Hematopoietic multipotent progenitor cell (in vitro differentiated cells): ENCODE measurements around the gene CDC25A. TPM values are rescaled to one million over a fixed set of nuclear protein-coding genes. Genes with fewer than 3 reads are reported as not detected.
A peak's percentile ranks its signal among the peaks of the same experiment; 100 is the strongest.

Experiments
- DNase-seq, 3 donors: peaks; one replicate each; pipeline ENCODE4 v3.0.0-alpha.2; 2011 to 2015; ENCODE audit warnings: low read depth in 2 of 3, low spot score in 2 of 3
- total RNA-seq: library from RNA; depleted of rRNA; stranded (reverse); fragments of >200 nt; gene quantifications from one replicate; pipeline ENCODE4 v1.2.3, GENCODE V29; 2012

Gene CDC25A
- total RNA-seq, 1 donor = 5.9 TPM

DNA sequence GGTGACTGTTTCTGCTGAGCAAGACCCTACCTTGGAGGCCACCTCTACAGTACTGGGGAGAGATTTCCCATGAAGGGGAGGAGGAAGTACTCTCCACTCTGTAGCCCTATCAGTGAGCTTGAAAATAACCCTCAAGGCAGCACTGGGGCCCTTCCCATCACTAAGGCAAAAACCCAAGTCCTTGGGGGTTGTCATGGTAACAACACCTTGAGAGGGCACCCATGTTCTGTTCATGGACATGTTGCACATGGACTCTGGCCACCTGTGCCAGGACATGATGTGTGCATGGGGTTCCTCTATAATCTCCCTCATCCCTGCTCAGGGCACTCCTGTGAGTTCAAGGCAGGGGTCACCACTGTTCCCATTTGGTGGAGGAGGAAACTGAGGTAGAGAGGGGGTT lies 10.9 kb upstream of the CDC25A start:
- DNase-seq = no peak

GRCh38 chr3:48196611-48197010 lies 8.4 kb upstream of the CDC25A start:
- DNase-seq = no peak

GRCh38 chr3:48194446-48195071 lies 6.3 kb upstream of the CDC25A start:
- peak in 2 of 3 donors; percentile 17 to 37 for DNase-seq

DNA sequence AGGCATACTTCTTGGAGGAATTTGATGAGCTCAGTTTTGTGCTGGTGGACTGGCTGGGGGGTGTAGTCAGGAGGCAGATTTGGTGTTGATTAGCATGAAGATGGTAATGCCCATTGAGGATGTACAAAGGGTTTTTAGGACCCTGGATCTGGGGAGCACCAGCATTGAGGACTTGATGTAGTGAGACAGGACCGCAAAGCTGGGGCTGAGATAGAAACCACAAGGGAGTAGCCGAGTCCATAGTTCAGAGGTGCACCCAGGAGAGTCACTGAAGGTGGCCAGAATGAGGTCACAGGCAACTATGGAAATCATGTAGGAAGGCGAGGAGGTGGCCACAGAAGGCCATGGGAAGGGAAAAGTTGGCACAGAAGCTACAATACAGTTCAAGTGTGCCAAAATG lies 2.7 kb upstream of the CDC25A start:
- DNase-seq = no peak

GRCh38 chr3:48189321-48189720 lies 1.1 kb upstream of the CDC25A start:
- no peak for DNase-seq

GRCh38 chr3:48187579-48188265 lies 495 bp downstream of the CDC25A start:
- DNase-seq = peak in 1 of 3 donors; percentile 85

DNA sequence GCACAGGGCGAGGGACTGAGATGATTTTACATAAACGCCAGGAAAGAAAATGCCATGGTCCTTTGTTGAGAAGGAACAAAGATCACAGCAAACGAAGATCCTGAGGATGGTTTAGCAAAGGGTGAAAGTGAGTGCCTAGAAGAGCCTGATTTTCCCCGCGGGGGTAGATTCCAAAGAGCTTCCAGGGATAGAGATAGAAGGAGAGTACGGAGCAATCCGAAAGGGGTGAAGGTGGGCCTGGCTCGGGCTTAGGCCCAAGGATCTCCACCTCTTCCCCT lies 977 bp downstream of the CDC25A start:
- DNase-seq = no peak

- no peak for DNase-seq
Observed at GRCh38 chr3:48186631-48187300, 1.5 kb downstream of the CDC25A start.

GRCh38 chr3:48185129-48185528 lies 3.1 kb downstream of the CDC25A start:
- no peak for DNase-seq

- no peak for DNase-seq
Observed at GRCh38 chr3:48184299-48184698, 3.9 kb downstream of the CDC25A start.

DNA sequence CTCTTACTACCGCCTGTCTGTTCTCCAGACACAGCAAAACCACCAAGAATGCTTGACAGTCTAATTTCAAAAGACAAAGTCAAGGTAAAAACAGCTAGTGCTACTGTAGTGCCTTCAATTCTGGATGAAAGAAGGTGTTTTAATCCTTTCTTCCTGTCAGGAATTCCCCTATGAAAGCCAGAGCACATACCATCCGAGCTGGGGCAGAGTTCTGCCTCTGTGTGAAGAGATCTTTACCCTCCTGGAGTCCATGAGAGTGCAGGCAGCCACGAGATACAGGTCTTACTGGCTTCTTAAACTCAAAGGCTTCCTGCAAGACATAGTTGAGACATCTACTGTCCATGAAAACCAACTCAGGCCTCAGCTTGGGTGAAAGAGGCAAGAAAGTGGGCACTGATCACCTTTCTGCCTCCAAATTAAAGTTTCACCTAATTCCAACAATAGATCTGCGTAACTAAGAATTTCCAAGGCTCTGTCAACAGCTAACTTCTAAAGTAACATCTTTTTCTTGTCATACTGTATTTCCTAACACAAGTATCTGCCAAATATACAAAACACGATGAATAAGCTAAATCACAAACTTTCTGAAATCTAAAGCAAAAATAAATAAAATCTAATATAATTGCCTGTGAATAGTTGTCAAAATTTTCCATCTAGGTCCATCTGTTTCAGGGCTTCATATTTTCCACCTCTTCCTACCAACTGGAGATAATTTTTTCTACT lies 7.5 kb downstream of the CDC25A start:
- no peak for DNase-seq

- DNase-seq = no peak
Observed at GRCh38 chr3:48180021-48180420, 8.2 kb downstream of the CDC25A start.

- no peak for DNase-seq
Observed at GRCh38 chr3:48178072-48178471, 10.1 kb downstream of the CDC25A start.

GRCh38 chr3:48157950-48158376 lies 30.3 kb downstream of the CDC25A start:
- peak in 2 of 3 donors; percentile 62 to 76 for DNase-seq

GRCh38 chr3:48157202-48157840 lies 30.9 kb downstream of the CDC25A start:
- DNase-seq = no peak

DNA sequence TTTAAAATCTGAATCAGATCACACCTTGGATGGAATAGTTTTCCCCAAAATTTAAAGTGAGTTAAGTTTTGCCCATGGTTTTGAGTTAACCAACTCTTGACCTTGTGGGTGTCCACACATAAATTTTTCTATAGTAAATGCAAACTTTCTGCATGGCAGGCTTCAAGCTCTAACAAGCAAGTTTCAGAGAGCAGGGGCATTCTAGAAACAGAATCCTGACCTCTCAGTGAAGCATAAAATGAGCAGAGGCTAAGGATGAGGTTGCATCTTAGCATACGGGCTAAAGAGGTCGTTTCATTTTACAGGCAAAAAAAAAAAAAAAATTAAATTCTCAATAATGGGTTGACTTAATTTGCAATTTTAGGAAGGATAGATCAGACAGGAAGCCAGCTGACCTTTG lies 32.1 kb downstream of the CDC25A start:
- DNase-seq = no peak

DNA sequence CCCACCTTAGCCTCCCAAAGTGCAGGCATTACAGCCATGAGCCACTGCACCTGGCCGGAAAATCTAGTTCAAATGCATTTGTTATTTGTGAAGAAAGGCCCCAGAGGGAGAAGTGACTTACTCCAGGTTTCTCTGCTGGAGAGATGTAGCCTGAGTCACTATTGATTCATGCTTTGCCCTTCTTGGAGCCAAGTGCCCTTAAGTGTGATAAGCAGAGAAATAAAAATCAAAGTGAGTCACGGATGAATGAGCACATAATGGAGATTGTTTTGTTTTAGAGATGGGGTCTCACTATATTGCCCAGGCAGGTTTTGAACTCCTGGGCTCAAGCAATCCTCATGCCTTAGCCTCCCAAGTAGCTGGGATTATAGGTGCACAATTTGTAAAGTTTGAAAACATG lies 33.1 kb downstream of the CDC25A start:
- DNase-seq = no peak

DNA sequence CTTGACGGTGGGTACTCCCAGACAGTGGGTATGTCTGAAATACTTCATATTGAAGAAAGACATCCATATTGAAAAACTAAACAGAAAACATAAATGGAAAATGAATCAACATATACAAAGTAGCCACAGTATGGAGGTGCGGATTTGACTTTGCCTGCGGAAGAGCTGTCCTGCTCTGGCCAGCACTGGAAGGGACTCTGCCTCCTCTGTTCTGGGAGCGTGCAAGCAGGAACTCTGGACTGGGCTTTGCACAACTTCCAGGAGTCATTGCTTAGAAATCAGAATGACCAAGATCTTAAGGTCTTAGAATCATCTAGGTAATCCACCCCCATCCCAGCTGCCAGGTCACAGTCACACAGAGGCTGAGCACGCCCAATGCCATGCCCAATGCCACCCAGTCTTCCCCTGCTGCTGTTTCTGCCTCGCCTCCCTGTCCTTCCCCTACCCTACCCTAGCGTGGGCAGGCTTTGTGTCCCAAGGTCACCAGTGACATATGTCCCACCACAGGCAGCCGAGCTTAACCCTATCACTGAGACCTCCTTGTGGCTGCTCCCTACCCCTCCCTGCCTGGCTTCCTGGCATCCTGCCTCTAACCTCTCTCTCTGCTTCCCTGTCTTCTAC lies 36.3 kb downstream of the CDC25A start:
- no peak for DNase-seq

DNA sequence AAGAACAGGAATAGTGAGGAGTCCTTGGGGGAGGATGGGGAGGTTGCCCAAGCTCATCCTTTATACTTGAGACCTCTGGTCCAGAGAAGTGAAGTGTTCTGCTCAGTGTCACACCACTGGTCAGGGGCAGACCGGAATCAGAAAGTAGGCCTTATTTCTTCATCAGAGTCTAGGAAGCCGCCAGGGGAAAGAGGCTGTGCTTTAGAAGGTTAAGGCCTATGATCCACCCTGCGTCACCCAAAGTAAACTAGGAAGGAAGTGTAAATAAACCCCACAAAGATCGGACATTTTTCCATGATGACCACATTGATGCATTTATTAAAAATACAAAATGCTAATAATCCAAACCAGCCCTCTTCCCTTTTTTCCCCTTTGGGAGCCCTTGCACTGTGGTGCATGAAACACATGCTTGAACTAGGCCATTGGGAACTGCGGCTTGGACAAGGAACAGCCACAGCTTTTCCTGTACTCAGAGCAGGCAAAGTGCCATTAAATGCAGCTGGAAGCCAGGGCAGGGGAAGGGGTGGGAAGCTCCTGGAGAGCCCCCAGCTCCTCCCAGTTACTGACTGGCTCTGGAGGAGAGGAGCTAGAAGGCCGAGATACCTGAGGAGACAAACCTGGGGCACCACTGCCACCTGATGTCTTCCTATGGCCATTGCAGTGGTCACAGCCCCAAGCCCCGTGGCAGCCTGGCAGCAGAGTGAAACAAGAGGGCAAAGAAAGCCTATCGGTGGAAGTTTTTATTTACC lies 37.0 kb downstream of the CDC25A start:
- DNase-seq = peak in 2 of 3 donors; percentile 68 to 86

- no peak for DNase-seq
Observed at GRCh38 chr3:48143992-48144391, 44.2 kb downstream of the CDC25A start.
